HepG2 (cell line): ENCODE results near the gene SF1. TPM values are rescaled to one million over a fixed set of nuclear protein-coding genes. Genes with fewer than 3 reads are reported as not detected.

Experiments used
- ATAC-seq: fragments of 200-7000 bp; cut with Tn5 transposase; 3 replicates; pipeline ENCODE4 v1.9.1; 2020; ENCODE audit warnings: mild to moderate bottlenecking, moderate library complexity
- BruUV-seq: library from RNA; stranded (reverse); fragments of 400-500 nt; replicated peaks from 2 replicates; lab custom pipeline; 2021; lab: Mats Ljungman, UMichigan
- CTCF ChIA-PET: fragments of 300-600 bp; formaldehyde crosslinking; extraction: SDS; loops from one replicate; lab custom pipeline; 2021; ENCODE audit warnings: low total read pairs, inconsistent platforms, low intra/inter-chr PET ratio; lab: Yijun Ruan, JAX
- POLR2A ChIA-PET: fragments of 350-600 bp; sonication (Branson Sonifier 250); formaldehyde crosslinking; loops from one replicate; lab custom pipeline; 2020; ENCODE audit warnings: antibody characterized with exemption, inconsistent platforms; lab: Yijun Ruan, JAX
- DNase-seq: peaks from one replicate; pipeline ENCODE4 v3.0.0-alpha.2; 2015; ENCODE audit warnings: low spot score
- FAIRE-seq: peaks from 3 replicates; lab custom pipeline; 2011; peaks lifted over from hg19 to GRCh38; lab: Jason Lieb, UNC
- H2AFZ ChIP-seq: one replicate; pipeline ENCODE4 v1.6.1; 2011; ENCODE audit warnings: low read length, inconsistent platforms
- H3K27ac ChIP-seq: fragments of 300-600 bp; 3 replicates; pipeline ENCODE4 v1.8.0; 2011; ENCODE audit warnings: mixed run types, mild to moderate bottlenecking, mixed read lengths, low read length, inconsistent platforms; ENCODE audit not compliant: insufficient read depth; ENCODE audit errors: extremely low read length
- H3K27me3 ChIP-seq, 2 experiments: fragments of 200-600 bp in 1 of 2; 2 replicates in 1 of 2; 3 replicates in 1 of 2; pipeline versions ENCODE4 v1.6.0 to v1.8.0; 2011; ENCODE audit warnings: low read length in 2 of 2, mild to moderate bottlenecking in 2 of 2, moderate library complexity in 2 of 2, inconsistent platforms in 1 of 2; ENCODE audit not compliant: insufficient read depth in 2 of 2, control insufficient read depth in 1 of 2
- H3K36me3 ChIP-seq, 2 experiments: fragments of 200-600 bp in 1 of 2; replicated peaks in 1 of 2; 2 replicates in 1 of 2; 3 replicates in 1 of 2; pipeline versions ENCODE4 v1.5.1 to v1.8.0; 2011; ENCODE audit warnings: low read length in 2 of 2, inconsistent platforms in 1 of 2; ENCODE audit not compliant: insufficient read depth in 2 of 2, control insufficient read depth in 1 of 2
- H3K4me1 ChIP-seq: 2 replicates; pipeline ENCODE4 v1.5.1; 2012; ENCODE audit warnings: low read length, inconsistent platforms; ENCODE audit not compliant: insufficient read depth
- H3K4me2 ChIP-seq: 2 replicates; pipeline ENCODE4 v1.6.0; 2011; ENCODE audit warnings: low read depth, low read length, inconsistent platforms
- H3K4me3 ChIP-seq, 3 experiments: fragments of 200-600 bp in 1 of 3; sonication (generic), shearing (Covaris generic) in 1 of 3; replicated peaks in 1 of 3; 2 replicates each; pipeline ENCODE4 v1.5.1; 2011 to 2016; ENCODE audit warnings: low read length in 3 of 3, inconsistent platforms in 2 of 3, low read depth in 2 of 3, mild to moderate bottlenecking in 2 of 3, control low read depth in 1 of 3, mixed read lengths in 1 of 3; ENCODE audit not compliant: insufficient read depth in 1 of 3
- H3K79me2 ChIP-seq: one replicate; pipeline ENCODE4 v1.6.1; 2011; ENCODE audit warnings: low read length, inconsistent platforms; ENCODE audit not compliant: insufficient read depth
- H3K9ac ChIP-seq: 2 replicates; pipeline ENCODE4 v1.6.0; 2011; ENCODE audit warnings: mild to moderate bottlenecking, low read depth, low read length, inconsistent platforms; ENCODE audit not compliant: insufficient read depth
- H3K9me3 ChIP-seq: 2 replicates; pipeline ENCODE4 v1.5.1; 2012; ENCODE audit warnings: mild to moderate bottlenecking, low read length
- H4K20me1 ChIP-seq: 2 replicates; pipeline ENCODE4 v1.6.0; 2011; ENCODE audit warnings: inconsistent platforms, mild to moderate bottlenecking, low read length, moderate library complexity; ENCODE audit not compliant: insufficient read depth
- MTF1 ChIP-seq: sonication (generic); formaldehyde crosslinking; IDR thresholded peaks from 2 replicates; pipeline ENCODE4 v1.5.0; 2020; ENCODE audit warnings: missing genetic modification reagents
- NPAS2 ChIP-seq: sonication (generic); formaldehyde crosslinking; IDR thresholded peaks from 2 replicates; pipeline ENCODE4 v1.8.0; 2022; ENCODE audit warnings: mild to moderate bottlenecking, missing genetic modification reagents, borderline replicate concordance
- PCBP1 ChIP-seq: fragments of 200-400 bp; formaldehyde crosslinking; IDR thresholded peaks from 2 replicates; pipeline ENCODE4 v1.6.1; 2017; ENCODE audit warnings: mild to moderate bottlenecking, low read depth, low read length, borderline replicate concordance
- RBFOX2 ChIP-seq: fragments of 200-400 bp; formaldehyde crosslinking; IDR thresholded peaks from 2 replicates; pipeline ENCODE4 v1.6.1; 2017; ENCODE audit warnings: low read depth, mild to moderate bottlenecking, low read length
- ZBTB39 ChIP-seq: sonication (generic); formaldehyde crosslinking; IDR thresholded peaks from 2 replicates; pipeline ENCODE4 v1.5.0; 2020; ENCODE audit warnings: missing genetic modification reagents
- ZNF3 ChIP-seq: IDR thresholded peaks from 2 replicates; pipeline ENCODE4 v1.7.0; 2017; ENCODE audit warnings: inconsistent platforms
- ZNF501 ChIP-seq: sonication (generic); formaldehyde crosslinking; IDR thresholded peaks from 2 replicates; pipeline ENCODE4 v1.5.1; 2020; ENCODE audit warnings: mild to moderate bottlenecking, moderate library complexity, missing genetic modification reagents
- ZNF547 ChIP-seq: sonication (generic); formaldehyde crosslinking; IDR thresholded peaks from 2 replicates; pipeline ENCODE4 v1.5.1; 2020; ENCODE audit warnings: mild to moderate bottlenecking, missing genetic modification reagents
- ZZZ3 ChIP-seq: sonication (generic); formaldehyde crosslinking; IDR thresholded peaks from 2 replicates; pipeline ENCODE4 v1.4.0; 2020; ENCODE audit warnings: missing genetic modification reagents, mild to moderate bottlenecking, borderline replicate concordance
- WGBS: methylation state at CpG from one replicate; pipeline ENCODE4 v1.1.6; 2017; ENCODE audit warnings: low lambda C conversion rate; 5-methylcytosine and 5-hydroxymethylcytosine counted together
- in situ Hi-C: cut with HindIII; loops from 2 replicates; pipeline ENCODE4 v1.10.0; 2017; ENCODE audit warnings: low pct_unique_long_range_greater_than_20kb; ENCODE audit not compliant: extremely low pct_ligation_motif_present
- intact Hi-C: fragments of 100-400 bp; cut with micrococcal nuclease; formaldehyde crosslinking; loops from one replicate; pipeline ENCODE4 v1.10.0; 2022; ENCODE audit not compliant: unreplicated experiment
- polyA plus RNA-seq, 8 experiments: library from polyadenylated mRNA; depleted of rRNA in 3 of 8; stranded (reverse) in 7 of 8; unstranded in 1 of 8; fragments of >200 nt; fragmentation: Illumina TruSeq in 4 of 8; extraction: Trizol in 4 of 8; gene quantifications; 2 replicates each; pipeline versions ENCODE4 v1.2.1 to v1.2.3, GENCODE V29; 2011 to 2016; ENCODE audit warnings: low read depth in 4 of 8, missing spikeins in 1 of 8, mixed read lengths in 1 of 8; ENCODE audit not compliant: insufficient read depth in 1 of 8
- total RNA-seq, 5 experiments: library from RNA; depleted of rRNA; stranded (reverse); fragments of >200 nt; fragmentation: Illumina TruSeq; extraction: Trizol; gene quantifications; 2 replicates each; pipeline ENCODE4 v1.2.3, GENCODE V29; 2016; ENCODE audit warnings: low read depth in 1 of 5
- TF ChIP-seq, protein P1 (sequence below): sonication (generic); formaldehyde crosslinking; IDR thresholded peaks from 2 replicates; pipeline ENCODE4 v1.5.0; 2020; ENCODE audit warnings: missing genetic modification reagents, mild to moderate bottlenecking, borderline replicate concordance

The SF1 gene
- total and polyA plus RNA-seq, 2 of the 13 experiments (the other 11 are each of a cell fraction or from before 2014, with no cell fraction given): 55.5 to 70.4 TPM

DNA sequence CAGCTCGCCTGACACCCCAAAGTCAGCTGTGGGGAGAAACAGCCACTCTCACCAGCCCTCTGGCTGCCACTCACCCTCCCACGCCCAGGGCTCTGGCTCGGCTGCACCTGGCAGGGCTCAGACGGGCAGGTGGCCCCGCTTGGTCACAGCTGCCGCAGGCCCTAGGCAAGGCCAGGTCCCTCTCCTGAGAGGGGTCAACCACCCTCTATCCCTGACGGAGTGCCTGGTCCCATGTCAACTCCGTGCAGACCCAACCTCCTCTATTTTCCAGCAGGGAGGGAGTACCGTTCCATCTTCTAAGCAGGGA lies 22.8 kb upstream of the SF1 start:
- H3K4me3 ChIP-seq: no peak overlapping the region
- H4K20me1 ChIP-seq: no peaks in the 10 kb centered on the region
- H3K4me1 ChIP-seq: peaks cover 62% of the 10 kb centered on the region
- TF ChIP-seq ZNF547 (no peak), NPAS2 (no peak), PCBP1 (no peak), ZNF501 (CRISPR knock-in tag) (no peak), RBFOX2 (no peak), MTF1 (no peak), ZZZ3 (CRISPR knock-in tag) (no peak), ZNF3 (no peak), ZBTB39 (no peak)
- TF ChIP-seq, protein P1, sequence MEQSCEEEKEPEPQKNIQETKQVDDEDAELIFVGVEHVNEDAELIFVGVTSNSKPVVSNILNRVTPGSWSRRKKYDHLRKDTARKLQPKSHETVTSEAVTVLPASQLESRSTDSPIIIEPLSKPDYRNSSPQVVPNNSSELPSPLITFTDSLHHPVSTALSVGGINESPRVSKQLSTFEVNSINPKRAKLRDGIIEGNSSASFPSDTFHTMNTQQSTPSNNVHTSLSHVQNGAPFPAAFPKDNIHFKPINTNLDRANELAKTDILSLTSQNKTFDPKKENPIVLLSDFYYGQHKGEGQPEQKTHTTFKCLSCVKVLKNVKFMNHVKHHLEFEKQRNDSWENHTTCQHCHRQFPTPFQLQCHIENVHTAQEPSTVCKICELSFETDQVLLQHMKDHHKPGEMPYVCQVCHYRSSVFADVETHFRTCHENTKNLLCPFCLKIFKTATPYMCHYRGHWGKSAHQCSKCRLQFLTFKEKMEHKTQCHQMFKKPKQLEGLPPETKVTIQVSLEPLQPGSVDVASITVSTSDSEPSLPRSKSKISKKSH (CRISPR knock-in tag): no peak
- H3K79me2 ChIP-seq: no peaks in the 10 kb centered on the region
- H3K9me3 ChIP-seq: no peaks in the 10 kb centered on the region
- no TSS peak for BruUV-seq
- H3K27me3 ChIP-seq: no peaks in the 10 kb centered on the region
- peak overlapping the region; percentile 75; the same call in 1 of the 2 replicates for H3K4me2 ChIP-seq
- no peak overlapping the region for H3K27ac ChIP-seq
- ChIA-PET CTCF (no interaction called here), POLR2A (interaction anchor here (3.2 kb wide), 1 partner anchor 22 kb away, joined by 19 read pairs; the partner anchor contains the start of gene SF1)
- no peak for DNase-seq
- FAIRE-seq: no peak
- peaks cover 4 to 13% of the 10 kb centered on the region in 2 experiments; a peak in 3 of 5 replicates for H3K36me3 ChIP-seq
- H3K9ac ChIP-seq: no peak overlapping the region
- intact Hi-C loops (loop anchor here (5.0 kb wide), 1 partner anchor 46 kb away; no protein-coding TSS in a partner anchor), in situ Hi-C loops (loop anchor here (5.0 kb wide), 1 partner anchor 41 kb away; the partner anchor contains the start of gene CDC42BPG)
- WGBS: no CpG with 5 or more reads among the region's 9 CpGs
- ATAC-seq: no peak
- H2AFZ ChIP-seq: no peak overlapping the region
